Frontal cortex (tissue), 4 donors: Measurements from ENCODE around the gene RAC3. TPM values are rescaled to one million over a fixed set of nuclear protein-coding genes. Genes with fewer than 3 reads are reported as not detected.

Experiments
- DNase-seq, 2 donors: peaks; one replicate each; pipeline ENCODE4 v3.0.0; 2012; ENCODE audit warnings: low spot score in 2 of 2
- FAIRE-seq: peaks from 2 replicates; lab custom pipeline; 2012; peaks lifted over from hg19 to GRCh38; lab: Jason Lieb, UNC
- total RNA-seq: library from RNA; depleted of rRNA; stranded (reverse); fragments of >200 nt; gene quantifications from one replicate; pipeline ENCODE4 v1.2.3, GENCODE V29; 2014
- donor health status: control.
- donor health status: control.
- donor health status: control.

RAC3 gene
- total RNA-seq, 1 donor from 2014 or later: 110 TPM

DNA sequence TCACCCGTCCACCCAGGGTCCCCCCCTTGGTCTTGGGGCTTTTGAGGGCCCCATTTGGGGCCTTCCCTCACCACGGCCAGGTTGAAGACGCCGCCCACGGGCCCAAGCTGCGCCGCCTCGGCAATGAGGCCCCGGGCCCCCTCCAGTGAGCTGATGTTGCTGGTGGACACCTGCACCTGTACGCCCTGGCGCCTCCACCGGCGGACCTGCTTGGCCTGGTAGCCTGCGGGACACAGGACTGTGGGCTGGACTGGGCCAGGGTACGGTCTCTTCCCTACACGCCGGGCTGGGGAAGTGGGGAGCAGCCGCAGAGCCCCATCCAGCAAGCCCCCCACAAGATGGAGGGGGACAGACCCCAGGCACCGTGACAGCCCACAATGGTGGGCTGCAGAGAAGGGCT, 51.0 kb downstream of the RAC3 start:
- DNase-seq (no peak), FAIRE-seq (no peak)

DNA sequence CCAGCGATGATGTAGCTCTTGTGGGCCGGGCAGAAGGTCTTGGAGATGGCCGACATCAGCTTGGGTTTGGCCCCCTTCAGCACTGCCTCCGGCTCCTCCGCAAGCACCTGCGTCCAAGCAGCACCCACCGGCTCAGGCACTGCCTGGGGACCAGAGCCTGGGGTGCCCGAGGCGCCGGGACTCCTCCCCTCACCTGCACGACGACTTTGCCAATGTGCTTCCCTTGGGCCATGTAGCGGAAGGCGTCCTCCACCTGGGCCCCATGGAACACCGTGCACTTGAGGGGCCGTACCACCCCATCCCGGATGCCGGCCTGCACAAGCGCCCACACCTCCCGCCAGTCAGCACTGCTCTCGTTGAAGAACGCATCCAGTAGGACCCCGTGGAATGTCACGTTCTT, 51.5 kb downstream of the RAC3 start:
- DNase-seq (no peak), FAIRE-seq (no peak)

Other genes starting within 250 kb of the RAC3 start
- gene GCGR, start 227.5 kb upstream of the RAC3 start, total RNA-seq: not detected
- gene MCRIP1, start 198.4 kb upstream of the RAC3 start, total RNA-seq: 86.4 TPM
- not detected for gene PPP1R27, start 196.6 kb upstream of the RAC3 start, total RNA-seq
- gene P4HB, start 171.1 kb upstream of the RAC3 start, total RNA-seq: 66.0 TPM
- 22.4 TPM for gene ARHGDIA, start 160.3 kb upstream of the RAC3 start, total RNA-seq
- 92.1 TPM for gene ALYREF, start 140.1 kb upstream of the RAC3 start, total RNA-seq
- gene ANAPC11, start 140.0 kb upstream of the RAC3 start, total RNA-seq: 60.3 TPM
- 1.2 TPM for gene NPB, start 129.4 kb upstream of the RAC3 start, total RNA-seq
- 28.9 TPM for gene PCYT2, start 120.3 kb upstream of the RAC3 start, total RNA-seq
- 8.6 TPM for gene SIRT7, start 113.5 kb upstream of the RAC3 start, total RNA-seq
- 13.9 TPM for gene MAFG, start 103.9 kb upstream of the RAC3 start, total RNA-seq
- gene PYCR1, start 94.4 kb upstream of the RAC3 start, total RNA-seq: 15.9 TPM
- gene MYADML2, start 84.4 kb upstream of the RAC3 start, total RNA-seq: 0.41 TPM
- under 0.01 TPM for gene NOTUM, start 70.5 kb upstream of the RAC3 start, total RNA-seq
- 13.5 TPM for gene ASPSCR1, start 54.0 kb upstream of the RAC3 start, total RNA-seq
- gene CENPX, start 8.8 kb upstream of the RAC3 start, total RNA-seq: 31.0 TPM
- 14.3 TPM for gene LRRC45, start 8.4 kb upstream of the RAC3 start, total RNA-seq
- 25.7 TPM for gene DCXR, start 6.0 kb downstream of the RAC3 start, total RNA-seq
- gene RFNG, start 20.1 kb downstream of the RAC3 start, total RNA-seq: 21.2 TPM
- 73.8 TPM for gene GPS1, start 20.2 kb downstream of the RAC3 start, total RNA-seq
- 18.8 TPM for gene DUS1L, start 34.1 kb downstream of the RAC3 start, total RNA-seq
- gene FASN, start 66.6 kb downstream of the RAC3 start, total RNA-seq: 92.1 TPM
- gene CCDC57, start 181.2 kb downstream of the RAC3 start, total RNA-seq: 17.1 TPM
- 2.0 TPM for gene SLC16A3, start 197.4 kb downstream of the RAC3 start, total RNA-seq
- gene CSNK1D, start 242.0 kb downstream of the RAC3 start, total RNA-seq: 22.8 TPM